ENCODE results near the gene TUBB6. TPM values are rescaled to one million over a fixed set of nuclear protein-coding genes. Genes with fewer than 3 reads are reported as not detected.

The TUBB6 gene
- total and polyA plus RNA-seq, 2 of the 8 experiments (the other 6 are each of a cell fraction or from before 2014, with no cell fraction given): 126 to 223 TPM

DNA sequence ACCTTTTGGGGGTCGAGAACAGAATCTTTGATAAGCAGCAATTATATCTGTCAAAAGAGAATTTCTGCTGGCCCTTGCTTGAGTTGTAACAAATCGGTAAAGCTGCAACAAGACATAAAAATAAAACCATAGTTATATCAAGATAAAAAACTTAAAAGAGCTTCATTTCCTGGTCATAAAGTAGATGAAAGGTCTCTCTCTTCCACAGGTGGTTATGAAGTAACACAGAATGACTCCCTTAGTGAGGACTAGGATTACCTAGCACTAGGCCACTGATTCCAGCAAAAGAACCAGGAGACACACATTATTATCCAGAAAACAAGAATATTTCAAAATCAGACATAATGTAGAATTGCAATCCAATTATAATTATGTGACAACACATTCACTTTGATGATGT, 63.5 kb downstream of the TUBB6 start:
- H3K18ac ChIP-seq (ENCODE audit: extremely low read depth, low read length): no peak overlapping the region
- peaks cover 19% of the 10 kb centered on the region for H3K79me1 ChIP-seq (ENCODE audit: low read depth, low read length)
- peaks cover 46 to 87% of the 10 kb centered on the region in 2 experiments for H3K79me2 ChIP-seq (ENCODE audit: control insufficient read depth in 1 of 2, insufficient read depth in 2 of 2, low read length in 2 of 2)
- no peaks in the 10 kb centered on the region for H3K9me3 ChIP-seq (ENCODE audit: insufficient read depth in 2 of 2, low read depth in 1 of 2, low read length in 1 of 2)
- H3K4me3 ChIP-seq (ENCODE audit: extremely low read depth in 1 of 4, insufficient read depth in 2 of 4, low read depth in 3 of 4, low read length in 4 of 4): no peak overlapping the region
- FAIRE-seq: no peak
- H3K36me3 ChIP-seq (ENCODE audit: control insufficient read depth in 2 of 4, insufficient read depth in 4 of 4, low read length in 3 of 4): peaks cover 6 to 15% (median 10%) of the 10 kb centered on the region in 4 experiments
- no peak overlapping the region for H3K4ac ChIP-seq (replicated peaks; ENCODE audit: insufficient read length, low read depth, low read length)
- no peak overlapping the region for H3K56ac ChIP-seq (replicated peaks; ENCODE audit: insufficient read length, low read depth, low read length)
- H2BK5ac ChIP-seq (ENCODE audit: low read depth, low read length): no peak overlapping the region
- H2AK5ac ChIP-seq (ENCODE audit: low read depth, low read length): no peak overlapping the region
- no peak overlapping the region for H2BK15ac ChIP-seq (ENCODE audit: low read length)
- ChIA-PET CTCF (ENCODE audit: partially characterized antibody) (interaction anchor here (0.7 to 1.9 kb wide), 3 partner anchors 19 to 45 kb away, joined by 3 to 5 read pairs (median 3); no protein-coding TSS in a partner anchor), POLR2A (ENCODE audit: partially characterized antibody) (interaction anchor here (0.7 to 0.8 kb wide), 2 partner anchors 38 to 107 kb away, joined by 3 read pairs; no protein-coding TSS in a partner anchor)
- H3K9ac ChIP-seq (replicated peaks in 1 of 4; ENCODE audit: extremely low read depth in 1 of 4, low read depth in 3 of 4, low read length in 3 of 4): no peak overlapping the region
- H3K23ac ChIP-seq (ENCODE audit: insufficient read length): no peak overlapping the region
- H3K27ac ChIP-seq (ENCODE audit: low read depth, low read length): no peak overlapping the region
- no peak overlapping the region for H4K8ac ChIP-seq (ENCODE audit: extremely low read depth, insufficient read depth, low read length)
- no peak overlapping the region for H2BK20ac ChIP-seq (ENCODE audit: low read length)
- TF ChIP-seq TCF12 (IDR thresholded peaks at IDR 0.05; ENCODE audit: low read depth, low read length): no peak
- no peak for TF ChIP-seq TAF7 (optimal IDR thresholded peaks at IDR 0.05; ENCODE audit: borderline replicate concordance, low read depth, low read length)
- TF ChIP-seq SIRT6 (IDR thresholded peaks at IDR 0.05; ENCODE audit: low read length): no peak
- TF ChIP-seq SP2 (IDR thresholded peaks at IDR 0.05; ENCODE audit: low read length): no peak
- no peak for TF ChIP-seq FOSL1 (IDR thresholded peaks at IDR 0.05; ENCODE audit: insufficient read depth, low read depth, low read length)
- no peak for TF ChIP-seq CBX8 (IDR thresholded peaks at IDR 0.05; ENCODE audit: borderline replicate concordance, low read depth, low read length)
- no peak for TF ChIP-seq SP1 (IDR thresholded peaks at IDR 0.05; ENCODE audit: low read depth, low read length)
- TF ChIP-seq SUZ12 (IDR thresholded peaks at IDR 0.05; ENCODE audit: low read length): no peak
- no peak for TF ChIP-seq GTF2F1 (IDR thresholded peaks at IDR 0.05; ENCODE audit: borderline replicate concordance, low read depth, low read length)
- TF ChIP-seq HDAC6 (IDR thresholded peaks at IDR 0.05; ENCODE audit: low read depth, low read length): no peak
- H3K23me2 ChIP-seq (ENCODE audit: low read depth, low read length): peaks cover 5% of the 10 kb centered on the region; the same call in 1 of the 2 replicates
- no peak for DNase-seq (ENCODE audit: low read depth in 1 of 2, low spot score in 2 of 2)
- no peaks in the 10 kb centered on the region for H3K27me3 ChIP-seq (replicated peaks in 1 of 4; ENCODE audit: control insufficient read depth in 3 of 4, extremely low read depth in 1 of 4, insufficient read depth in 3 of 4, low read length in 3 of 4)
- H2AFZ ChIP-seq (ENCODE audit: low read length): no peak overlapping the region
- H4K5ac ChIP-seq (ENCODE audit: insufficient read length, low read depth, low read length): no peak overlapping the region
- WGBS, 2 experiments (ENCODE audit: extremely low coverage in 1 of 2, insufficient coverage in 1 of 2, insufficient read length in 1 of 2, insufficient replicate concordance in 2 of 2, low coverage in 1 of 2, low lambda C conversion rate in 2 of 2, missing lambda C conversion rate in 1 of 2): 92% methylated on average over 2 of the region's 2 CpGs; no CpG with 5 or more reads in 1 of the 2 experiments
- no peak overlapping the region for H3K14ac ChIP-seq (ENCODE audit: insufficient read length)
- H4K91ac ChIP-seq (replicated peaks; ENCODE audit: insufficient read length, low read length): no peak overlapping the region
- H4K20me1 ChIP-seq (replicated peaks in 1 of 2; ENCODE audit: control insufficient read depth in 1 of 2, insufficient read depth in 2 of 2, low read length in 2 of 2): peaks cover 12 to 20% of the 10 kb centered on the region in 2 experiments
- peaks cover 3 to 15% (median 7%) of the 10 kb centered on the region in 4 experiments for H3K4me1 ChIP-seq (replicated peaks in 1 of 4; ENCODE audit: control insufficient read depth in 3 of 4, insufficient read depth in 4 of 4, low read length in 3 of 4)
- no peak overlapping the region for H2BK12ac ChIP-seq (ENCODE audit: low read depth, low read length)
- H3K4me2 ChIP-seq (ENCODE audit: insufficient read depth in 1 of 2, low read depth in 2 of 2, low read length in 2 of 2): no peak overlapping the region
- no peak overlapping the region for H2BK120ac ChIP-seq (replicated peaks; ENCODE audit: low read depth, low read length)

Measured in H1 (cell line).